ENCODE measurements around the gene PTPRN2.

Gene PTPRN2

DNA sequence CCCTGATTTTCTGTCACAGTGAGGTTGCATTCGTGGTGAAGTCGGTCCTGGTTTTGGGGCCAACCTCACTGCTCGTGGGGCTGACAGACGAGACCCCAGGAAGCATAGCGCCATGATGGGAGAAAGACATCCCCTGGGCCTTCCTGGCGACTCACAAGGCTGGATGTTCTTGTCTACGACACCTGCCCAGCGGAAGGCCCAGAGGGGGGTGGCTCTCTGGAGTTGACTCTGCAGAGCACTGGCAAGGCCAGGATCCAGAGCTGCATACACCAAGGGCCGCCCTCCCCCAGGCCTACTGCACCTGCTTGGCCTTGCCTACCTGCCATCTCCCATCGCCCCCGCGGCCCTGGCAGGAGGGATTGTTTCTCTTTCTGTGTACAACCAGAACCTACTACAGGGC, 608.9 kb downstream of the PTPRN2 start:
- Histone ChIP-seq H3K9ac (ENCODE audit: low read length) (no peak overlapping the region), H3K4me3 (ENCODE audit: low read length) (no peak overlapping the region), H3K9me3 (ENCODE audit: control insufficient read depth, low read length) (peaks cover 7% of the 10 kb centered on the region), H3K4me1 (ENCODE audit: control insufficient read depth, insufficient read depth, low read length) (no peaks in the 10 kb centered on the region), H3K27me3 (ENCODE audit: control insufficient read depth, insufficient read depth, low read length) (no peaks in the 10 kb centered on the region), H3K36me3 (ENCODE audit: control insufficient read depth, insufficient read depth, low read length) (no peaks in the 10 kb centered on the region)

DNA sequence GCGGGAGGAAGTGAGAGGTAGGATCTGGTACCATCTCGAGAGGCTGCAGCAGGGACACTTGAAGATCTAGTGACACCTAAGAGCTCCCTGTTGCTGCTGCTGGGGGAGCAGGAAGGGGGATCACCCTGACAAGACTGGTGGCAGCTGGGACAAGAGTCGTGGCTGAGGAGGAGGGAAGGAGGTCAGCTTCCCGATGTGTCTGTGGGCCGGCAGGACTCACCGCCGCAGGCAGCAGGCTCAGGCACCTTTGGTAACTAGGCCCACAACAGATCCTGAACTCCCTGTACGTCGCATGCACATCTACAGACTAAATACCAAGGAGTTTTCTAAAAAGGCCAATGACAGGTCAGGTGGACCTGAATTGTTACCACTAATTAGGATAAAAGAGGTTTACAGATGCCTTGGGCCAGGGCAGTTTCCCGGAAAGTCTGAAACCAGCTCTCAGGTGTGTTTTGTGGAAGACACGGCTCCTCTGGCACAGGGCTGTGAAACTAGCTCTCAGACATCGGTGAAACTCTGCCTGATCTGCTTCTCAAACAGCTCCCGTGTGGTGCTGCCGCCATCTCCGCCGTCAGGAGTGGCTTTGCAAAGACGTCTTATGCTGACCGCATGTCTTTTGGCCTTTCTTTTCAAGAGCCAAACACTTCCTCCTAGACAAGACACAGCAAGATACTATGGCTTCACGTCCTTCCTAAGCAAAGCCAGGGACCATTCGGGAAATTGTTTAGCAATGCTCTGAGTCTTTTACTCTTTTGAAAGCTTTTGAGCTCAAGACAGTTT, 609.7 kb downstream of the PTPRN2 start:
- Histone ChIP-seq H3K4me3 (ENCODE audit: low read length) (no peak overlapping the region), H3K4me1 (ENCODE audit: control insufficient read depth, insufficient read depth, low read length) (no peaks in the 10 kb centered on the region), H3K9ac (ENCODE audit: low read length) (no peak overlapping the region), H3K27me3 (ENCODE audit: control insufficient read depth, insufficient read depth, low read length) (no peaks in the 10 kb centered on the region), H3K36me3 (ENCODE audit: control insufficient read depth, insufficient read depth, low read length) (no peaks in the 10 kb centered on the region), H3K9me3 (ENCODE audit: control insufficient read depth, low read length) (peaks cover 15% of the 10 kb centered on the region)

DNA sequence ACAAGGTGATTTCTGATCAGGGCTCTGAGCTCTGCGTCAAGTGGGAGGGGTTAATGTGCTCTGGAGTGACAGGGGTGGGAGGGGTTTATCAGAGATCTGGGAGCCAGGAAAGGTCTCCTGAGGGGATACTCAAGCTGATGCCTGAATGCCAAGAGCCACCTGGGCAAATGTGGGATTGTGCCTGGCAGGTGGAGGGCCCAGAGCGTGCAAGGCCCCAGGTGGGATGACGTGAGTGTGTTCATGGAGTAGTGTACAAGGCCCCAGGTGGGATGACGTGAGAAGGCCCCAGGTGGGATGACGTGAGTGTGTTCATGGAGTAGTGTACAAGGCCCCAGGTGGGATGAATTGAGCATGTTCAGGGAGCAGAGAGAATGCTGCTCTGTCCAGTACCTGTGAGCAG, 610.3 kb downstream of the PTPRN2 start:
- Histone ChIP-seq H3K27me3 (ENCODE audit: control insufficient read depth, insufficient read depth, low read length) (no peaks in the 10 kb centered on the region), H3K4me1 (ENCODE audit: control insufficient read depth, insufficient read depth, low read length) (no peaks in the 10 kb centered on the region), H3K9ac (ENCODE audit: low read length) (no peak overlapping the region), H3K4me3 (ENCODE audit: low read length) (no peak overlapping the region), H3K36me3 (ENCODE audit: control insufficient read depth, insufficient read depth, low read length) (no peaks in the 10 kb centered on the region), H3K9me3 (ENCODE audit: control insufficient read depth, low read length) (peaks cover 17% of the 10 kb centered on the region)

DNA sequence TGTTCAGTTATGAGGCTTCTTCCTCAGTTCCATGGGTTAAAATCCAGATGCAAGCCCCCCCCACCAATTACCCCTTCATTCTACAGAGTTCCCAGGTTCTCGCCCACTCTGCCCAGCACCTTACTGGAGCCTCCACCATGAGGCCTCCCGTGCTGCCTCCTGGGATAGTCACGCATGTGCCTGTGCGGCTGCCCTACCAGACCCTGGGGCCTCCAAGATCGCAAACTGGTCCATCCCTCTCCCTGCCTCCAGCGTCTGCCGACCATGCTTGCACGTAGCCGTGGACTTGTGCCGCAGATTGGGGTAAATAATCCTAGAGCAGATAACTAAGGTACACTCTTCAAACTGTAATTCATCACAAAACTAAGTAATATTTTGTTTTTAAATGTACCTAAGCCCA, 611.2 kb downstream of the PTPRN2 start:
- no peak overlapping the region for H3K9ac ChIP-seq (ENCODE audit: low read length)
- H3K9me3 ChIP-seq (ENCODE audit: control insufficient read depth, low read length): peaks cover 17% of the 10 kb centered on the region
- no peaks in the 10 kb centered on the region for H3K27me3 ChIP-seq (ENCODE audit: control insufficient read depth, insufficient read depth, low read length)
- no peak overlapping the region for H3K4me3 ChIP-seq (ENCODE audit: low read length)
- H3K4me1 ChIP-seq (ENCODE audit: control insufficient read depth, insufficient read depth, low read length): no peaks in the 10 kb centered on the region
- no peaks in the 10 kb centered on the region for H3K36me3 ChIP-seq (ENCODE audit: control insufficient read depth, insufficient read depth, low read length)

DNA sequence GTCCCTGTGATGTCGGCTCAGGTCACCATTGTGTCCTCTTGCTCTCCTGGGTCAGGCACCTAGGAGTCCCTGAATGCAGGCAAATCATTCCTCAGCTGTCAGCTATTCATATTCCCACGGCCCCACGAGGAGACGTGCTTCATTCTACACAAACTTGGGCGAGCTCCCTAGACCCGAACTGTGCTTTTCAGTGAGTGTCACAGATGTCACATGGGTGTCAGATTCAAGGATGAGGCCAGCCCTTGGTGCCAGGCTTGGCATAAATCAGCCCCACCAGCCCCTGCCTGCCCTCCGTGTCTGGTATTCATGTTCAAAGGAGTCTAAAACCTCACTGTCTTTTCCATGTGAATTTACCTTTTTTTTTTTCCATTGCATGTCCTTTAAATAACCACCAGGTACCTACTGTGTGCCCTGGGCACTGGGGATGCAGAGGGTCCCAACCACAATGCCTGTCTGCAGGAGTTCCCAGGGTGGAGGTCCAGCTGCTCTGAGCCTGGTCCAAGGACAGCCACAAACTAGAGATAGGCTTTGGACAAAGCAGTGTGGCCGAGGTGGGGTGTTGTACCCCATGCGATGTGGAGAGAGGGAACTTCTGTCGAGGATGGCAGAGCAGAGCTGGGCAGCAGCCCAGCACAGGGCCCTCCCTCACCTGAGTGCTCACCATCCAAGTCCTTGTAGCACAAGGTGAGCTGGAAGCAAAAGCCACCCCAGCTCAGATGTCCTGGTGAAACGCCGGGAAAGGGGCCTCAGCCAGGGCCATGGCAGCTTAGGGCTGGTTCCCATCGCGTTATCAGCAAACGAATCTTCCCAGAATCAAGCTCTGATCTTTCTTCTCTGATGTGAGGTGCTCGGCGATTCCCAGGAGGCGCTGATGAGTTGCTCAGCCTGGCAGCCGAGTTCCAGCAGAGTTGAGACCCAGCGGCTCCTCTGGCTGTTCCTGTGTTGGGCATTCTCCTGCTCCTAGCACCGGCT, 611.9 kb downstream of the PTPRN2 start:
- peaks cover 17% of the 10 kb centered on the region for H3K9me3 ChIP-seq (ENCODE audit: control insufficient read depth, low read length)
- H3K36me3 ChIP-seq (ENCODE audit: control insufficient read depth, insufficient read depth, low read length): no peaks in the 10 kb centered on the region
- no peaks in the 10 kb centered on the region for H3K27me3 ChIP-seq (ENCODE audit: control insufficient read depth, insufficient read depth, low read length)
- H3K4me1 ChIP-seq (ENCODE audit: control insufficient read depth, insufficient read depth, low read length): no peaks in the 10 kb centered on the region
- H3K4me3 ChIP-seq (ENCODE audit: low read length): no peak overlapping the region
- no peak overlapping the region for H3K9ac ChIP-seq (ENCODE audit: low read length)

DNA sequence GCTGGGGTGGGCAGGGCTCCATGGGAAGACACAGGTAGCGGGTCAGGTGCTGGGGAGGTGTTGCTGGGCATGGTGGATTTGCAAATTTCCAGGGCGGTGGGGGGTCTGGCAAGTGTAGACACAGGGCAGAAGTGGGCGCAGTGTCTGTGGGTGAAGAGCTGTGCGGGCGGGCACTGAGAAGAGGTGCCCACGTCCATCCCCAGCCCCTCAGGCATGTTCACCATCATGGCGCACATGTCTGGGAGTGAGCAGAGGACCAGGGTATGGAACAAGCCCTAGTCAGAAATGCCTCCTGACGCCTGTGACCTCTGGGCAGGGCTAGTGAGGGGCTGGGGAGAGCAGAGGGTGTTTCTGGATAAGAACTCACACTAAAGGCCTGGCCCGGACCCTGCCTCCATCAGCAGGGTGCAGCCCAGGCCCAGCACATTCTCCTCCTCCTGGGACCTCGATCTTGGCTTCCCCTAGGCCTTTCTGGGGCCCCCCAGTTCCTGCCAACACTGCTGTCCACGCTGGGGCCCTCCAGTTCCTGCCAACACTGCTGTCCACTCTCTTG, 612.9 kb downstream of the PTPRN2 start:
- Histone ChIP-seq H3K27me3 (ENCODE audit: control insufficient read depth, insufficient read depth, low read length) (no peaks in the 10 kb centered on the region), H3K9ac (ENCODE audit: low read length) (no peak overlapping the region), H3K9me3 (ENCODE audit: control insufficient read depth, low read length) (peaks cover 17% of the 10 kb centered on the region), H3K4me3 (ENCODE audit: low read length) (no peak overlapping the region), H3K4me1 (ENCODE audit: control insufficient read depth, insufficient read depth, low read length) (no peaks in the 10 kb centered on the region), H3K36me3 (ENCODE audit: control insufficient read depth, insufficient read depth, low read length) (no peaks in the 10 kb centered on the region)

DNA sequence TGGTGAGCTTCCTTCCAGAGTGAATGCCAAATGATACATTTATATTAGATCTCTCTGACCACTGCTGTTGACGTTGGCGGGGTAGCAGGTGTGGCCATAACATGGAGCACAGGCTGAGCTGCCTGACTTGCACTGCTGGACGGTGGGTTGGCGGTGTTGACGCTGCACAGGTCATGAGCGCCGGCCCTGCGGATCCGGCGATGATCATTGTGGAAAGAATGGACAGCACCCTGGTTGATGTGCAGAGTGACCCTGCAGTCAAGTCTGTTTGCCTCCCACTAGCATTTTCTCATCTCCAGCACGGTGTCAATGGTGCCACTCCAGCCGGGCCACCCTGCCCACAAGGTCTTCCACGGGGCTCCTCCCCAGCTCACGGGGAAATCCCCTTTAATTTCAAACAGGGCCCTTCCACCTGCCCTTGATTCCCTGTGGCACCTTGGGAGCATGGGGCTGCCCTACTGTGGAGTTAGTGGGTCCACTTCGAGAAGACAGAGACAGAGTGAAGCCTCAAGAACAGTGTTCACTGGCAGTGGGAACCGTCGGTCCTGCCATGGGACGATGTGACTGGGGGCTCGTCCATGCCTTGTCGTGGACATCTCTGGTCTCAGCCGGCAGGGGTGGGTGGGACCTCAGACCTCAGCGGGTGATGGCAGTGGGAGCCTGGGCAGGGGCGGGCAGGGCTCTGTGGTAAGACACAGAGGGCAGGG, 613.5 kb downstream of the PTPRN2 start:
- Histone ChIP-seq H3K9me3 (ENCODE audit: control insufficient read depth, low read length) (peaks cover 17% of the 10 kb centered on the region), H3K4me1 (ENCODE audit: control insufficient read depth, insufficient read depth, low read length) (no peaks in the 10 kb centered on the region), H3K27me3 (ENCODE audit: control insufficient read depth, insufficient read depth, low read length) (no peaks in the 10 kb centered on the region), H3K9ac (ENCODE audit: low read length) (no peak overlapping the region), H3K36me3 (ENCODE audit: control insufficient read depth, insufficient read depth, low read length) (no peaks in the 10 kb centered on the region), H3K4me3 (ENCODE audit: low read length) (no peak overlapping the region)

DNA sequence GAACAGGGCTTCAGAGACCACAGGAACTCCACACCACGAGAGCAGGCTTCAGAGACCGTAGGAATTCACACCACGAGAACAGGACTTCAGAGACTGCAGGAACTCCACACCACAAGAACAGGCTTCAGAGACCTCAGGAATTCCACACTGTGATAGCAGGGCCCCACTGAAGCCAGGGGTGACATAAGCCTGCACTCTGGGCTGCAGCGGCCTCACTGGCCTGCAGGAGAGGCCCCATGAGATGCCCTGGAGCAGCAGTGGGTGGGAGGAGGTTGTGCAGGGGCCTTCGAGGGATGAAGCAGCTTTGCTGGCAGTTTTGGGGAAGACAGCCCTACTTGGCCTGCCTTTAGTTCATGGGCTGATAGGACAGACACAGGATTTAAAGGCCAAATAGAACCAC, 614.7 kb downstream of the PTPRN2 start:
- Histone ChIP-seq H3K9me3 (ENCODE audit: control insufficient read depth, low read length) (peaks cover 17% of the 10 kb centered on the region), H3K9ac (ENCODE audit: low read length) (no peak overlapping the region), H3K27me3 (ENCODE audit: control insufficient read depth, insufficient read depth, low read length) (no peaks in the 10 kb centered on the region), H3K4me1 (ENCODE audit: control insufficient read depth, insufficient read depth, low read length) (no peaks in the 10 kb centered on the region), H3K36me3 (ENCODE audit: control insufficient read depth, insufficient read depth, low read length) (no peaks in the 10 kb centered on the region), H3K4me3 (ENCODE audit: low read length) (no peak overlapping the region)

DNA sequence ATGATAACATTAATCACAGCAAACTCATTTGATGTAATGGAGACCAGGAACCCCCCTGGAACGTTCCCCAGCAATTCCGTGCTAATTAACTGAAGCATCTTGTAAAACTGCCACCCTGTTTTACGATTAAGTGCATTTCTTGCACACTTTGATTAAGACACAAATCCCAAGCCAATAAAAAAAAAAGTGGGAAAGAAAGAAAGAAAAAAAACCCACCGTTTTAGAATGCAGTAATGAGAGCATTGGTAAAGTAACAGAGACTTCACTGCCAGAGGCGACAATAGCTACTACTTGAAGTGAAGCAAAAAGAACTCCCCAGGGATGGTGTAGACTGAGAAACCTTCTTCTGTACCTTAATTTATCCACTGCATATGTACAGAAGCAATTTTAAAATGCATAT, 616.1 kb downstream of the PTPRN2 start:
- H3K36me3 ChIP-seq (ENCODE audit: control insufficient read depth, insufficient read depth, low read length): no peaks in the 10 kb centered on the region
- H3K9me3 ChIP-seq (ENCODE audit: control insufficient read depth, low read length): peaks cover 17% of the 10 kb centered on the region
- no peaks in the 10 kb centered on the region for H3K4me1 ChIP-seq (ENCODE audit: control insufficient read depth, insufficient read depth, low read length)
- no peaks in the 10 kb centered on the region for H3K27me3 ChIP-seq (ENCODE audit: control insufficient read depth, insufficient read depth, low read length)
- H3K9ac ChIP-seq (ENCODE audit: low read length): no peak overlapping the region
- H3K4me3 ChIP-seq (ENCODE audit: low read length): no peak overlapping the region

DNA sequence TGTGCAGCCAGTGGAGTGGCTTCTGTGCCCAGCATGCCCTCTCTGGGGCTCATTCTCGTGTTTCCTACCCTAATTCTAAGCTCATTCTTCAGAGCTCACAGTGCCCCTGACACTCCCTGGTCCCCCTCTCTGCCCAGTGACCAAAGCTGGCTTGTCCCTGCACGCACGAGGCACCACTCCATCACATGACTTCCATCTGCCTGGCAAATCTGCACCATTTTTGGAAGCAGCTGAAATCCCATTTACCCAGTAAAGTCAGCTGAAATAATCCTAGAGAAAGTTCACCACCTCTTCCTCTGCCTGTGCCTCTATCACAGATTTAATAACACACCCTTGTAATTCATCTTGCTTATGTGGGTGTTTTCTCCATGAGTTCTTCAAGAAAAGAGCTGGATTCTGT, 616.9 kb downstream of the PTPRN2 start:
- no peaks in the 10 kb centered on the region for H3K36me3 ChIP-seq (ENCODE audit: control insufficient read depth, insufficient read depth, low read length)
- peaks cover 17% of the 10 kb centered on the region for H3K9me3 ChIP-seq (ENCODE audit: control insufficient read depth, low read length)
- H3K27me3 ChIP-seq (ENCODE audit: control insufficient read depth, insufficient read depth, low read length): no peaks in the 10 kb centered on the region

DNA sequence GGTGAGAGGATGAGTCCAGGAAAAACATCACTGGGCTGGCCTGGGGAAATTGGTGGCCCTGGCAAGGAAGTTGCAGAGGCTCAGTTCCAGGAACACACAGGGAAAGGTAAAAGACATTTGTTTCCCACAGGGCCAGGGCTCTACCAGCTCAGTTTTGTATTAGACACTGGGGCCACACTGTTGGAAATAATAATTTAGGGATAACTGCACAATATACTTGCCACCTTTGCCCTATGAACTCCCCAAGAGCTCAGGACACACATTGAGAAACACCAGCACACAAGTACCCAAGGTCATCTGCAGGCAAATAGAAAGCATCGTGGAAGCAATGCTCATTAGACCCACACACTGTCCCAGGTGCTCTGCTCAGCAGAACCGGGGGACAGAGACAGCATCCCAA, 617.6 kb downstream of the PTPRN2 start:
- H3K4me3 ChIP-seq (ENCODE audit: low read length): no peak overlapping the region
- H3K27me3 ChIP-seq (ENCODE audit: control insufficient read depth, insufficient read depth, low read length): no peaks in the 10 kb centered on the region
- H3K36me3 ChIP-seq (ENCODE audit: control insufficient read depth, insufficient read depth, low read length): no peaks in the 10 kb centered on the region
- H3K9ac ChIP-seq (ENCODE audit: low read length): no peak overlapping the region
- H3K4me1 ChIP-seq (ENCODE audit: control insufficient read depth, insufficient read depth, low read length): no peaks in the 10 kb centered on the region
- peaks cover 17% of the 10 kb centered on the region for H3K9me3 ChIP-seq (ENCODE audit: control insufficient read depth, low read length)

More for the DNA sequence above, 616.9 kb downstream of the PTPRN2 start:
- Histone ChIP-seq H3K4me1 (ENCODE audit: control insufficient read depth, insufficient read depth, low read length) (no peaks in the 10 kb centered on the region), H3K9ac (ENCODE audit: low read length) (no peak overlapping the region), H3K4me3 (ENCODE audit: low read length) (no peak overlapping the region)

All from mucosa of stomach (tissue), 1 donor.